Mucosa of rectum (tissue), 2 donors: ENCODE measurements around the gene NTPCR.
"Not testable (repeated sequence)": the region's sequence is repeated elsewhere in the genome, so short reads cannot be mapped to it uniquely, and the experiment has no call there.

Experiments
- H3K27ac ChIP-seq, 2 donors: one replicate each; pipeline ENCODE4 v1.7.0; 2013; ENCODE audit warnings: inconsistent platforms in 2 of 2, low read depth in 2 of 2, low read length in 2 of 2
- H3K27me3 ChIP-seq, 2 donors: one replicate each; pipeline ENCODE4 v1.7.0; 2013; ENCODE audit warnings: low read length in 2 of 2; ENCODE audit not compliant: control insufficient read depth in 2 of 2, insufficient read depth in 2 of 2
- H3K36me3 ChIP-seq, 2 donors: one replicate each; pipeline ENCODE4 v1.7.0; 2013; ENCODE audit warnings: low read length in 2 of 2; ENCODE audit not compliant: control insufficient read depth in 2 of 2, insufficient read depth in 2 of 2
- H3K4me1 ChIP-seq, 2 donors: one replicate each; pipeline ENCODE4 v1.7.0; 2013; ENCODE audit warnings: low read length in 2 of 2, mild to moderate bottlenecking in 1 of 2; ENCODE audit not compliant: control insufficient read depth in 2 of 2, insufficient read depth in 2 of 2
- H3K4me3 ChIP-seq, 2 donors: one replicate each; pipeline ENCODE4 v1.7.0; 2013; ENCODE audit warnings: low read length in 2 of 2
- H3K9ac ChIP-seq, 2 donors: one replicate each; pipeline ENCODE4 v1.7.0; 2013; ENCODE audit warnings: low read length in 2 of 2, low read depth in 1 of 2, mild to moderate bottlenecking in 1 of 2
- H3K9me3 ChIP-seq, 2 donors: one replicate each; pipeline ENCODE4 v1.7.0; 2013; ENCODE audit warnings: low read length in 2 of 2; ENCODE audit not compliant: control insufficient read depth in 2 of 2
- donor health status: healthy.
- donor health status: Normal muscosa, but diverticular disease.

NTPCR gene

DNA sequence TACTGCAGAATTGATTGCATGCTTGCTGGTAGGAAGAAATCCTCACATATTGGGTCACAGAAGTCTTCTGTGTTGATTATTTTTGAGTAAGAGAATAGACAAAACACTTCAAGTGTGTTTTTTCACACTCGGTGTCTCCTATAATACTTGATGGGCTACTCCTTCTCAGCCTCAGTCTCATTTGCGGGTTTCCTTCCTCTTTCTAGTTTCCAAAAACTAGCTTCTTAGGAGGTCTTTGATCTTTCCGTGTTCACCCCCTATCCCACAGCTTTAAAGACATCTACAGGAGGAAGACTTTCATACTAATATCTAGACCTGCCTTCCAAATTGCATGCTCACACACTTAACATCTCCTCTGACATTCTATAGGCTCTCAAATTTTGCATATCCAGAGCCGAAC is 40.7 kb upstream of the NTPCR start:
- Histone ChIP-seq H3K36me3 (no peaks in the 10 kb centered on the region), H3K27ac (no peak overlapping the region), H3K4me3 (no peak overlapping the region), H3K9ac (no peak overlapping the region), H3K27me3 (no peaks in the 10 kb centered on the region), H3K4me1 (peaks cover 0 to under 1% of the 10 kb centered on the region in 2 donors), H3K9me3 (no peaks in the 10 kb centered on the region)

DNA sequence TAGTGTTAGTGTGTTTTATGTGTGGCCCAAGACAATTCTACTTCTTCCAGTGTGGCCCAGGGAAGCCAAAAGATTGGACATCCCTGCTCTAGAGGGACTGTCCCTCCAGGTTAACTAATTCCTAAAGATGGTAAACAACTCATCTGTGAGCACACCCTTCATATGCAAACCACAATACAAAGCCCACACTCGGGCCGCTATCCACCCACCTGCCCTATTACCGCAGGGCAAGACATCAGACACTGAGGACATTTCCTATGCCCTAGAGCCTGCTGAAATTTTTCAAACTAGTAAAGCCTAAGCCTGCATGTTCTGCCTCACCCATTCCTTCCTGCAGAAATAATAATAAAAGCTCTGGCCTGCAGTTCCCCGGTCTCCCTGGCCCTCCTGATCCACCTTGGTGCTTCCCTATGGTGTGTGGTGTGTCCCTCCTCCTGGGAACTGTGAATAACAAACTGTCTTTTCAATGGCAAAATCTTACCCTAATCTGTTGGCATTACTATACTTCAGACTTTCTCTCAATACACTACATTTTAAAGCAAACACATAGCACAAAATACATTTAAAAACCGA is 39.3 kb upstream of the NTPCR start:
- no peaks in the 10 kb centered on the region for H3K9me3 ChIP-seq
- no peak overlapping the region for H3K9ac ChIP-seq
- H3K36me3 ChIP-seq: no peaks in the 10 kb centered on the region
- H3K27me3 ChIP-seq: no peaks in the 10 kb centered on the region
- H3K27ac ChIP-seq: no peak overlapping the region
- no peak overlapping the region for H3K4me3 ChIP-seq
- H3K4me1 ChIP-seq: no peaks in the 10 kb centered on the region

DNA sequence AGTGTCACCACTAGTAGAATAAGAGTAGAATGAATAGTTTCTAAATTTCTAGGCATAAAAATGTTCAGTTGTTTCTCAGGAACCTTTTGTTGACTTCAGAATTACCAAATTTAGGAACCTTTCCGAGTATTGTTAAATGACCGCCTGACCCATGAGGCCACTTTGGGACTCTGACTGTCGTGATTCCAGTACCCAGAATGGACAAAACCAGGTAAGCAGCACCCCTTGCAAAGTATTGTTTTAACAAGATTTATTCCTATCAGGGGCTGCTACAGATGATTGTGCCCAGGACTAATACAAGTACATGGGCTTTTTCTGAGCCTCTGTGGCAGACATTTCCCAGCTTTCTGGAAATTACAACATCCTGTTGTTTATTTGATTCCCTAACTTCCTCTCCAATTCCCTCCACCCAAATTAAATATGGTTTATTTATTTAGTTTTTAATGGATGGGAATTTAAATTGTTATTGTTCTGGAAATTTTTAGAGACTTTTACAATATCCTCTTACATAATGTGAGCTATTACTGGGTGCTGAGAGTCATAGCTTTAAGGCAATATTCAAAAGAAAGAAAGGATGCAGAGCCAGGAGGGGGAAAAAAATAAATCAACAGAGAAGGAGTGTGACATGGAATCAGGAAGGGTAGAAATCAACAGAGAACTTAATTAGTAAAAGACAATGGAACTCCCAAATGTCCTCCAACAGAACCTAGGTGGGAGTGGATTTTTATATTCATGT is 37.4 kb upstream of the NTPCR start:
- Histone ChIP-seq H3K4me3 (no peak overlapping the region), H3K27me3 (no peaks in the 10 kb centered on the region), H3K36me3 (no peaks in the 10 kb centered on the region), H3K9me3 (no peaks in the 10 kb centered on the region), H3K4me1 (no peaks in the 10 kb centered on the region), H3K27ac (no peak overlapping the region), H3K9ac (no peak overlapping the region)

DNA sequence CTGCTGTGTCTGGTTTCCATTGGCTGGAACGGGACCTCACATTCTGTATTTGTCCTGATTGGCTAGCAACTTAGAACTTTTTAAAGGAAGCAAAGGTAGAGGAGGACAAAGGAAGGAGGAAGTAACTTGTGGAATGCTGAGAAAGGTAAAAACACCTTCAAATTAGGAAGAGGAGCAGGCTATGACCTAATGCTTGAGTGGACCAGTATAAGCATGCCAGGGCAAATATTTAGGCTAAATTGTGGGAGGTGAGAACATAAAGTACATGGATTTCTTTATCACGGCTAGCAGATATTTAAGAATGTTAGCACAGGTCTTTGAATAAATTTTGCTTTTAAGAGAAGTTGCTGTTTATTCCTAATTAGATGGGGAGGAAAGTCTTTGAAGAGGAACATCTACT is 36.1 kb upstream of the NTPCR start:
- H3K4me1 ChIP-seq, H3K4me3 ChIP-seq, H3K27ac ChIP-seq, H3K9ac ChIP-seq, H3K9me3 ChIP-seq, H3K36me3 ChIP-seq, H3K27me3 ChIP-seq: not testable (repeated sequence)

DNA sequence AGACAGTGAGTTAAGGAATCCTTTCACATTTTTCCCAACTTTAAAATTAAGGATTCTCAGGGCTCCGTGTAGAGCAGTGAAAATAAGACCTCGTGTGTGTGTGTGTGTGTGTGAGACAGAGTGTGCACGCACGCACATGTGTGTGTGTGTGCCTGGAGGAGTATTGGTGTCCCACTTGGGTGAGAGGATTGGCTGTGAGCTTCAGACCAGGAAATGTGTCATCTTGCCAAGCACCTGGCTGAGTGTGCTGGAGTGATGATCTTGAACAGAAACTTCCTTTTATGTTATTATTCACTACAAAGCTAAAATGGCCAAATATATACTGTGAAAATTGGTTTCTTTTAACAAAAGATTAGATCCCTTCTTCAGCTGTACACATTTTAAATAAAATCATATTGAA is 35.2 kb upstream of the NTPCR start:
- Histone ChIP-seq H3K36me3 (no peaks in the 10 kb centered on the region), H3K9me3 (no peaks in the 10 kb centered on the region), H3K27me3 (no peaks in the 10 kb centered on the region)

DNA sequence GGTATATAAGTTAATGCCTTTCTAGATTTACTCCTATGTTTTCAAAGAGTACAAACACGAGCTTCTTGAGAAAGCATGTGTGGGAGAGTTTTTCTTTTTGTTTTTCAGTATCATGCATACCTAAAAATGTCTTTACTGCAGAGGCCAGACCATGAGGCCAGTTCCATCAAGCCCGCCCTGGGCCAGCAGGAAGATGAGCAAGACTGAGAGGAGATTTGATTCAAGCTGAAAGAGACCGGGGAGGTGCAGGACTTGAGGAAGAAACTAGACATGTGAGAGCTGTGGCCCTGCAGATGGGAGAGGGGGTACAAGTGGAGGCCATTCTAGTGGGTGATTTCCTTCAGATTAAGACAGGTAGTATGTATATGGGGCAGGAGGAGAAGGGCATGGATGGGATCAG is 33.4 kb upstream of the NTPCR start:
- no peaks in the 10 kb centered on the region for H3K4me1 ChIP-seq
- H3K9ac ChIP-seq: no peak overlapping the region
- no peaks in the 10 kb centered on the region for H3K9me3 ChIP-seq
- no peaks in the 10 kb centered on the region for H3K36me3 ChIP-seq
- no peaks in the 10 kb centered on the region for H3K27me3 ChIP-seq
- H3K4me3 ChIP-seq: no peak overlapping the region
- H3K27ac ChIP-seq: no peak overlapping the region

More for the DNA sequence above, 35.2 kb upstream of the NTPCR start:
- no peak overlapping the region for H3K27ac ChIP-seq
- no peak overlapping the region for H3K4me3 ChIP-seq
- no peaks in the 10 kb centered on the region for H3K4me1 ChIP-seq
- H3K9ac ChIP-seq: no peak overlapping the region

DNA sequence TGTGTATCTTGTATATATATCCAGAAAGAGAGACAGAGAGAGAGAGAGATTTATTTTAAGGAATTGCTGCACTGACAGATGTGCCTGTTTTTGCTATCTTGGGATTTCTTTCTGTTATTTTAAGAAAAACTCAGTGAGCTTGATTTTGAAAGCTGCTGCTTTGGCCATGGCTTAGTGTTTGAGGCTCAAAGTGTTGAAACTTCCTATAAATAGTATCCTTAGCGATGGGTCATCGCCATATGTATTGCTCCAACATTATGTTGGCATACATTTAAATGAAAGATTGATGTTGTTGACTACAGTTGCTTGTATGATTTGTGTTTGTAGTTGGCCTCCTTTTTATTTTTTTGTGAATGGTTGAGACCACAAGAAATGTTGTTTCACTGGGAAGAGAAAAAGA is 29.0 kb upstream of the NTPCR start:
- H3K4me3 ChIP-seq: no peak overlapping the region
- H3K4me1 ChIP-seq: no peaks in the 10 kb centered on the region
- no peaks in the 10 kb centered on the region for H3K9me3 ChIP-seq
- H3K27ac ChIP-seq: no peak overlapping the region
- no peak overlapping the region for H3K9ac ChIP-seq
- no peaks in the 10 kb centered on the region for H3K36me3 ChIP-seq
- no peaks in the 10 kb centered on the region for H3K27me3 ChIP-seq

DNA sequence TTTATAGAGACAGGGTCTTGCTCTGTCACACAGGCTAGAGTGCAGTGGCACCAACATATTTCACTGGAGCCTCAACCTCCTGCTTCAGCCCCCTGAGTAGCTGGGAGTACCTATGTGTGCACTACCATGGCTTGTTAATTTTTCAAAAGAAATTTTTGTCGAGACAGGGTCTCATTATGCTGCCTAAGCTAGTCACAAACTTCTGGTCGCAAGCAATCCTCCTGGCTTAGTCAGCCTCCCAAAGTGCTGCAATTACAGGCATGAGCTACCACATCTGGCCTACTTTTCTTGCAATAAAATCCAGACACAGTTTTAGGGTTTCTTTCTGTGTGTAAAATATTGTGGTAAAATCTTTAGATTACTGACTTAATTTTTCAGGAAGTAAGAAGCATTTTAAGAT is 27.9 kb upstream of the NTPCR start:
- H3K36me3 ChIP-seq: no peaks in the 10 kb centered on the region
- no peak overlapping the region for H3K4me3 ChIP-seq
- H3K9me3 ChIP-seq: no peaks in the 10 kb centered on the region
- H3K4me1 ChIP-seq: no peaks in the 10 kb centered on the region
- no peaks in the 10 kb centered on the region for H3K27me3 ChIP-seq
- H3K27ac ChIP-seq: no peak overlapping the region
- no peak overlapping the region for H3K9ac ChIP-seq

DNA sequence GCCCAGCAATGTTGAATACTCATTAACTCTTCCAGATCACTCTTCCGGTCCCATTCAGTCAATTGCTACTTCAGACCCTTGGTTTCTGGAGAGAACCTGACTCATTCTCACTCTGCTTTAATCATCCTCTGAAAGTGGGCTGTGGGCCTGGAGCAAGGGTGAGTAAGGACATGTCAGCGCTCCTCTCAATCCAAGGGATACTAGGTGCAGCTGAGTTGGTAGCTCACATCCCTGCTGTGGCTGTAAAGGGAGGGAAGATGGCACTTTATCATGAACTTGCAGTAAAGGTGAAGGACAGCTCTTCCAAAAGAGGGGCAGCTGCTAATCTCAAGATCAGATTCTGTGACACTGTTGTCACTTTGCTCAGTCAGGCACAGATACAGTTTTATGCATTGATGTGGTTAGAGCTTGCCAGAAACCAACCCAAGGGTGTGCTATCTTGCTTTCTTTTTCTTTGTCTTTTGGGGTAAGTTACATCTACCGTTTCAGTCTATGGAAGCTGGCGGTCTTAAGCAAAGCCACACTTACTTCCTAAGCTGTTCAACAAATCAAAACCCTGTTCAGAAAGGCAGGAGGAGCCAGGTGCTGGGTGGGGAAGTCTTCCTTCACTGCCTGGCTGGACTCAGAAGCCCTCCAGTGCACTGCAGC is 26.5 kb upstream of the NTPCR start:
- no peaks in the 10 kb centered on the region for H3K36me3 ChIP-seq
- H3K9me3 ChIP-seq: no peaks in the 10 kb centered on the region
- no peak overlapping the region for H3K27ac ChIP-seq
- no peaks in the 10 kb centered on the region for H3K27me3 ChIP-seq
- H3K4me3 ChIP-seq: no peak overlapping the region
- H3K9ac ChIP-seq: no peak overlapping the region
- H3K4me1 ChIP-seq: no peaks in the 10 kb centered on the region

DNA sequence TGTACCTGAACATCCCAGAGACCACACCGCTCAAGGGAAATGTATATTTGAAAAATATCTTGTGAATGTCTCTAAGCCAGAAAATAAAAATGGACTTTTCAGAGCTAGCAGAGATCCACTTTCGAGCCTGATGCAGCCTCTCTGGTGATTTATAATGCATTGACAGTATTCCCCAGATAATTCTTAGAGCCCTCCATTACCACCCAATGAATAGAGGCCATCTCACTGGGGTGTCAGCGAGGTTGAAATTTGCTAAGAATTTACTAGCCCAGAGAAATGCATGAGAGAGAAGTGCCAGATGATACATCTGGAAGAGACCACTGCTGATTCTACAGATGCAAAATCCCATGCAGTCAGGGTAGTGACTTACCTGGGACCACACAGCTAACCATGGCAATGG is 25.5 kb upstream of the NTPCR start:
- no peak overlapping the region for H3K27ac ChIP-seq

More for the DNA sequence above, 25.5 kb upstream of the NTPCR start:
- H3K4me3 ChIP-seq: no peak overlapping the region
- no peaks in the 10 kb centered on the region for H3K27me3 ChIP-seq
- H3K9ac ChIP-seq: no peak overlapping the region
- no peaks in the 10 kb centered on the region for H3K36me3 ChIP-seq
- H3K4me1 ChIP-seq: no peaks in the 10 kb centered on the region
- H3K9me3 ChIP-seq: no peaks in the 10 kb centered on the region
